Endothelial cell (in vitro differentiated cells): ENCODE results near the gene FOXA2. TPM values are rescaled to one million over a fixed set of nuclear protein-coding genes. Genes with fewer than 3 reads are reported as not detected.

Experiments used
- DNase-seq: peaks from one replicate; pipeline ENCODE4 v3.0.0; 2021; ENCODE audit warnings: low spot score
- H3K27ac Mint-ChIP-seq: one replicate; pipeline ENCODE4 v1.8.0; 2021; ENCODE audit warnings: mixed read lengths, inconsistent platforms; ENCODE audit not compliant: unreplicated experiment
- H3K27me3 Mint-ChIP-seq: one replicate; pipeline ENCODE4 v1.8.0; 2021; ENCODE audit warnings: mild to moderate bottlenecking, moderate library complexity, mixed read lengths, inconsistent platforms; ENCODE audit not compliant: unreplicated experiment
- H3K36me3 Mint-ChIP-seq: one replicate; pipeline ENCODE4 v1.8.0; 2021; ENCODE audit warnings: mild to moderate bottlenecking, low read depth, mixed read lengths, inconsistent platforms; ENCODE audit not compliant: unreplicated experiment
- H3K4me1 Mint-ChIP-seq: one replicate; pipeline ENCODE4 v1.8.0; 2021; ENCODE audit warnings: mild to moderate bottlenecking, mixed read lengths, inconsistent platforms; ENCODE audit not compliant: unreplicated experiment
- H3K4me3 Mint-ChIP-seq: one replicate; pipeline ENCODE4 v1.8.0; 2021; ENCODE audit warnings: mild to moderate bottlenecking, mixed read lengths, inconsistent platforms; ENCODE audit not compliant: unreplicated experiment
- H3K9me3 Mint-ChIP-seq: one replicate; pipeline ENCODE4 v1.8.0; 2021; ENCODE audit warnings: mixed read lengths, inconsistent platforms; ENCODE audit not compliant: unreplicated experiment
- total RNA-seq: library from RNA; stranded (reverse); fragmentation: NEBNext Ultra II Directional; extraction: Animal tissue kit (Norgen Biotek cat#: 25700); gene quantifications from one replicate; pipeline ENCODE4 v1.2.1, GENCODE V29; 2021; ENCODE audit not compliant: unreplicated experiment
- TF ChIP-seq, protein P1 (sequence below): fragments of 200-600 bp; sonication (generic); IDR thresholded peaks from one replicate; pipeline ENCODE4 v1.5.0; 2021; ENCODE audit warnings: antibody characterized with exemption; ENCODE audit not compliant: unreplicated experiment

Gene FOXA2
- total RNA-seq, 1 donor from 2014 or later = 0.59 TPM

DNA sequence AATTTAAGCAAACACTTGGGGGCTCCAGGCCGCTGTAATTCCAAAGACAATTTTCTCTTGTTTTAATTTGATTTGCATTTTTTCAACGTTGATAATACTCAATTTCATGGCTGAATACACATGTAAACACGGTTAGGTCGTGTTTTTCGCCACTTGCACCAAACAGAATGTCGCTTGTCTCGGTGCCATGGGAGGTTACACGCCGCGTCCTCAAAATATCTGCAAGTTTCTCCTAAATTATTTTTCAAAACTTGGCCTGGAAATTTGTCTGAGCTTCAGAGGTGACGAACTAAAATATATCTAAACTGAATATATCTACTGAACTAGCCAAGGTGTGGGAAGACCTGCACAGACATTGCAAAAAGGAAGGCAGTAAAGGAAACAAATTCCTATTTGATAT is 15.0 kb downstream of the FOXA2 start:
- no peak overlapping the region for H3K27ac Mint-ChIP-seq
- TF ChIP-seq, protein P1, sequence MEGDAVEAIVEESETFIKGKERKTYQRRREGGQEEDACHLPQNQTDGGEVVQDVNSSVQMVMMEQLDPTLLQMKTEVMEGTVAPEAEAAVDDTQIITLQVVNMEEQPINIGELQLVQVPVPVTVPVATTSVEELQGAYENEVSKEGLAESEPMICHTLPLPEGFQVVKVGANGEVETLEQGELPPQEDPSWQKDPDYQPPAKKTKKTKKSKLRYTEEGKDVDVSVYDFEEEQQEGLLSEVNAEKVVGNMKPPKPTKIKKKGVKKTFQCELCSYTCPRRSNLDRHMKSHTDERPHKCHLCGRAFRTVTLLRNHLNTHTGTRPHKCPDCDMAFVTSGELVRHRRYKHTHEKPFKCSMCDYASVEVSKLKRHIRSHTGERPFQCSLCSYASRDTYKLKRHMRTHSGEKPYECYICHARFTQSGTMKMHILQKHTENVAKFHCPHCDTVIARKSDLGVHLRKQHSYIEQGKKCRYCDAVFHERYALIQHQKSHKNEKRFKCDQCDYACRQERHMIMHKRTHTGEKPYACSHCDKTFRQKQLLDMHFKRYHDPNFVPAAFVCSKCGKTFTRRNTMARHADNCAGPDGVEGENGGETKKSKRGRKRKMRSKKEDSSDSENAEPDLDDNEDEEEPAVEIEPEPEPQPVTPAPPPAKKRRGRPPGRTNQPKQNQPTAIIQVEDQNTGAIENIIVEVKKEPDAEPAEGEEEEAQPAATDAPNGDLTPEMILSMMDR = no peak
- H3K4me3 Mint-ChIP-seq = no peak overlapping the region
- peaks cover 7% of the 10 kb centered on the region for H3K9me3 Mint-ChIP-seq
- no peaks in the 10 kb centered on the region for H3K36me3 Mint-ChIP-seq
- H3K4me1 Mint-ChIP-seq = peaks cover 21% of the 10 kb centered on the region
- DNase-seq = no peak
- peaks cover 29% of the 10 kb centered on the region for H3K27me3 Mint-ChIP-seq

DNA sequence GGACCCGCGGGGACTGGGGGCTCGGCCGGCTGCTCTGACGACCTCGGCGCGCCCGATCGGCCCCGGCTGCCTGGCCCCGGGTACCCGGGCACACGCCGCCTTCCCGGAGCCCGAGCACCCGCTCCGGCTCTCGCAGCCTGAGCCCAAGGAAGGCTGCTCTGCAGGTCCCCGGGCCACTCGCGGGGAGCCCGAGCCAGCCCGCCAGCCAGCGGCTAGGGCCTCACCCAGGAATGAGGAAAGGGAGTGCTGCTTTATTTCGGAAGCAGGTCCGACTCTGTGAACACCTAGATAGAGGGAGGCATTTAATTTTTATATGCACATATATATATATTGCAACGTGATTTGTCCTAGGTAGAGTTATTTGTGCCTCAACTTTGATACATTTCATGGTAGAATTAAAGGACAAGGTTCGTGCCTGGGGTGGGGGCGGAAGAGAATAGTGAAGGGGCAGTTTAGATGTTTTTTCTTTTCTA is 15.5 kb downstream of the FOXA2 start:
- Mint-ChIP-seq H3K4me3 (no peak overlapping the region), H3K27ac (no peak overlapping the region), H3K9me3 (peaks cover 7% of the 10 kb centered on the region), H3K4me1 (peaks cover 21% of the 10 kb centered on the region), H3K36me3 (no peaks in the 10 kb centered on the region), H3K27me3 (peaks cover 29% of the 10 kb centered on the region)
- peak; percentile 19 for DNase-seq
- TF ChIP-seq, protein P1 = no peak

GRCh38 chr20:22567944-22568871 is 16.2 kb downstream of the FOXA2 start:
- H3K27me3 Mint-ChIP-seq = peaks cover 29% of the 10 kb centered on the region
- peak overlapping the region; percentile 82 for H3K4me3 Mint-ChIP-seq
- no peak overlapping the region for H3K27ac Mint-ChIP-seq
- DNase-seq = no peak
- TF ChIP-seq, protein P1 = no peak
- H3K9me3 Mint-ChIP-seq = peaks cover 7% of the 10 kb centered on the region
- no peaks in the 10 kb centered on the region for H3K36me3 Mint-ChIP-seq
- H3K4me1 Mint-ChIP-seq = peaks cover 21% of the 10 kb centered on the region

GRCh38 chr20:22566876-22567658 is 17.3 kb downstream of the FOXA2 start:
- Mint-ChIP-seq H3K4me1 (peaks cover 21% of the 10 kb centered on the region), H3K36me3 (no peaks in the 10 kb centered on the region), H3K27me3 (peaks cover 23% of the 10 kb centered on the region), H3K27ac (no peak overlapping the region), H3K4me3 (no peak overlapping the region), H3K9me3 (peaks cover 7% of the 10 kb centered on the region)
- TF ChIP-seq, protein P1 = no peak
- no peak for DNase-seq
